Measurements from ENCODE around the gene PYGO1. TPM values are rescaled to one million over a fixed set of nuclear protein-coding genes. Genes with fewer than 3 reads are reported as not detected.

PYGO1 gene
- polyA plus RNA-seq, 4 donors, result under 0.01 to 2.8 (median 0.49) TPM; not detected in 1

DNA sequence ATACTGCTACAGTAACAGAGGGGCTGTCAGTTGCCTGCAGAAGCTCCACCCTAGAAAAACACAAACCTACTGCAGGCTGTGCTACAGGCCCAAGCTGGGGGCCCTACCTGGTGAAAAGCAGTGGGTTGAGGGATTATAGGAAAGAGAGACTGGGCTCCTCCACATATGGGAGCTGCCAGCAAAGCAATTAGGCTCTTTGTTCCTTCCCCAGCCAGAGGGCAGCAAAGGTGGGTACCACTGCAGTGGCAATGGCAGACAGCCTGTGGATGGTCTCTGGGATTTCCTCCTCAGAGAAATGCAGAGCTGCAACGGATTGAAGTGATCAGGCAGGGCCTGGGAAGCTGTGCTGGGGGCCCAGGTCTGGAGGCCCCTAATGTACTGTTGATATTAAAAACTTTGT lies 61.0 kb downstream of the PYGO1 start:
- no peak overlapping the region for H3K27ac ChIP-seq (ENCODE audit: low read depth in 1 of 3, low read length in 2 of 3)
- H3K27me3 ChIP-seq (ENCODE audit: control insufficient read depth in 3 of 3, insufficient read depth in 3 of 3, low read length in 3 of 3), result peaks cover 0 to 2% (median 0%) of the 10 kb centered on the region in 3 donors
- no peak for FAIRE-seq
- DNase-seq, result no peak
- no peak overlapping the region for H3K4me3 ChIP-seq (ENCODE audit: low read depth in 1 of 3, low read length in 3 of 3)
- H3K9me3 ChIP-seq (ENCODE audit: control insufficient read depth in 2 of 2, insufficient read depth in 1 of 2, low read depth in 1 of 2, low read length in 1 of 2), result peaks cover 0 to 3% of the 10 kb centered on the region in 2 donors
- no peaks in the 10 kb centered on the region for H3K36me3 ChIP-seq (ENCODE audit: control insufficient read depth in 3 of 3, insufficient read depth in 2 of 3, low read depth in 1 of 3, low read length in 3 of 3)
- no peaks in the 10 kb centered on the region for H3K4me1 ChIP-seq (ENCODE audit: control insufficient read depth in 3 of 3, insufficient read depth in 2 of 3, low read depth in 1 of 3, low read length in 2 of 3)
- WGBS, 3 donors, result 64 to 77% (median 68%) methylated on average over 1 of the region's 1 CpG

DNA sequence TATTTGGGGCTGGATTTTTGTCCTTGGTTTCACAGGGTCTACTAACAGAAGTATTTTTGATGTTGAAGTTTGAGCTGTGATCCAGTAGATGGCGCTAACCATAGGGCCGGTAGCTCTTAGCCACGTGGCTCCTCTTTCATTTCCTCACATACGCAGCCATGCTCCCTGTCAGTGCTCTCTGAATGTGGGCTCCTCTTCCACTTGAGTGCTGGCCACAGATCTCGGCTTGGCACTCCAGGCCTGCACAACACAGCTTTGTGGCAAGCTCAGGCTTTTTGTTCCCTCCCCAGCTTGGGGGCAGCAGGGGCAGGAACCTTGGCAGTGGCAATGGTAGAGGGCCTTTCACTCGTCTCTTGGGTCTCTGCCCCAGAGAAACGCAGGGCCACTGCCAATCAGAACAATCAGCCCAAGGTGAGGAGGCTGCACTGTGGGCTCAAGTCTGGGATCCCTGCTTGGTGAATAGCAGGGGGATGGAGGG lies 61.5 kb downstream of the PYGO1 start:
- no peak for FAIRE-seq
- Histone ChIP-seq H3K36me3 (ENCODE audit: control insufficient read depth in 3 of 3, insufficient read depth in 2 of 3, low read depth in 1 of 3, low read length in 3 of 3) (no peaks in the 10 kb centered on the region), H3K27ac (ENCODE audit: low read depth in 1 of 3, low read length in 2 of 3) (no peak overlapping the region), H3K9me3 (ENCODE audit: control insufficient read depth in 2 of 2, insufficient read depth in 1 of 2, low read depth in 1 of 2, low read length in 1 of 2) (peaks cover 0 to 3% of the 10 kb centered on the region in 2 donors), H3K4me1 (ENCODE audit: control insufficient read depth in 3 of 3, insufficient read depth in 2 of 3, low read depth in 1 of 3, low read length in 2 of 3) (no peaks in the 10 kb centered on the region), H3K4me3 (ENCODE audit: low read depth in 1 of 3, low read length in 3 of 3) (no peak overlapping the region), H3K27me3 (ENCODE audit: control insufficient read depth in 3 of 3, insufficient read depth in 3 of 3, low read length in 3 of 3) (peaks cover 0 to 2% (median 0%) of the 10 kb centered on the region in 3 donors)
- peak; percentile 25 to 48 for DNase-seq
- WGBS, 3 donors, result 37 to 39% (median 37%) methylated on average over 7 of the region's 7 CpGs

DNA sequence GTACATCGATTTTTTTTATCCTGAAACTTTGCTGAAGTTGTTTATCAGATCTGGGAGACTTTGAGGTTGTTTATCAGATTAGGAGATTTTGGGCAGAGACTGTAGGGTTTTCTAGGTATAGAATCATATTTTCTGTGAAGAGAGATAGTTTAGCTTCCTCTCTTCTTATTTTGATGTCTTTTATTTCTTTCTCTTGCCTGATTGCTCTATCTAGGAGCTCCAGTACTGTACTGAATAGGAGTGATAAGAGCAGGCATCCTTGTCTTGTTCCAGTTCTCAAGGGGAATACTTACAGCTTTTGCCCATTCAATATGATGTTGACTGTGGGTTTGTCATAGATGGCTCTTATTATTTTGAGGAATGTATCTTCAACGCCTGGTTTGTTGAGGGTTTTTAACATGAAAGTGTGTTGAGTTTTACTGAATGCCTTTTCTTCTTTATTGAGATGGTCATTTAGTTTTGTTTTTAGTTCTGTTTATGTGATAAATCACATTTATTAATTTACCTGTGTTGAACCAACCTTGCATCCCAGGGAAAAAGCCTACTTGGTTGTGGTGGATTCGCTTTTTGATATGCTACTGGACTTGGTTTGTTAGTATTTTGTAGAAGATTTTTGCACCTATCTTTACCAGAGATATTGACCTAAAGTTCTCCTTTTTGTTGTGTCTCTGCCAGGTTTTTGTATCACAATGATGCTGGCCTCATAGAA lies 65.2 kb downstream of the PYGO1 start:
- Histone ChIP-seq H3K4me1 (ENCODE audit: control insufficient read depth in 3 of 3, insufficient read depth in 2 of 3, low read depth in 1 of 3, low read length in 2 of 3) (no peaks in the 10 kb centered on the region), H3K9me3 (ENCODE audit: control insufficient read depth in 2 of 2, insufficient read depth in 1 of 2, low read depth in 1 of 2, low read length in 1 of 2) (peaks cover 0 to 3% of the 10 kb centered on the region in 2 donors), H3K27me3 (ENCODE audit: control insufficient read depth in 3 of 3, insufficient read depth in 3 of 3, low read length in 3 of 3) (peaks cover 0 to 2% (median 0%) of the 10 kb centered on the region in 3 donors), H3K27ac (ENCODE audit: low read depth in 1 of 3, low read length in 2 of 3) (no peak overlapping the region), H3K4me3 (ENCODE audit: low read depth in 1 of 3, low read length in 3 of 3) (no peak overlapping the region), H3K36me3 (ENCODE audit: control insufficient read depth in 3 of 3, insufficient read depth in 2 of 3, low read depth in 1 of 3, low read length in 3 of 3) (no peaks in the 10 kb centered on the region)
- DNase-seq (no peak), FAIRE-seq (no peak)
- 77 to 92% (median 88%) methylated on average over 3 of the region's 3 CpGs for WGBS, 3 donors

DNA sequence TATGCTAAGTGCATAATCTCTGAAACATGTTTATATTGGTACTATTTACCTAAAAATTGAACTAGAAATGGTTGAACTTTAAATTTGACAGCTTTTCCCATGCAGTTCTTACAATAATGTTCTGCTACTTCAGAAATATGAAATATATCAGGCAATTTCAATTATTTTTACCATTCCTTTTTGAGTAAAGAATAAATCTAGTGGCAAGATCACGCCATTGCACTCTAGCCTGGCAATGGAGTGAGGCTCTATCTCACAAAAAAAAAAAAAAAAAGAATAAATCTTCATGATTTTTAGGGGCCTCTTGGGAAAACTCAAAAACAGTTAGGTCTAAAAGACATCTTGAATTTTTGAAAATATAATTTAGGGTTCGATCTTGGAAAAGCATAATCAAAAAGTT lies 69.5 kb downstream of the PYGO1 start:
- DNase-seq, result no peak
- H3K9me3 ChIP-seq (ENCODE audit: control insufficient read depth in 2 of 2, insufficient read depth in 1 of 2, low read depth in 1 of 2, low read length in 1 of 2), result no peaks in the 10 kb centered on the region
- no peaks in the 10 kb centered on the region for H3K4me1 ChIP-seq (ENCODE audit: control insufficient read depth in 3 of 3, insufficient read depth in 2 of 3, low read depth in 1 of 3, low read length in 2 of 3)
- H3K27ac ChIP-seq (ENCODE audit: low read depth in 1 of 3, low read length in 2 of 3), result no peak overlapping the region
- no peaks in the 10 kb centered on the region for H3K36me3 ChIP-seq (ENCODE audit: control insufficient read depth in 3 of 3, insufficient read depth in 2 of 3, low read depth in 1 of 3, low read length in 3 of 3)
- WGBS, 3 donors, result 76 to 79% (median 78%) methylated on average over 2 of the region's 2 CpGs
- H3K4me3 ChIP-seq (ENCODE audit: low read depth in 1 of 3, low read length in 3 of 3), result no peak overlapping the region
- no peaks in the 10 kb centered on the region for H3K27me3 ChIP-seq (ENCODE audit: control insufficient read depth in 3 of 3, insufficient read depth in 3 of 3, low read length in 3 of 3)
- no peak for FAIRE-seq

DNA sequence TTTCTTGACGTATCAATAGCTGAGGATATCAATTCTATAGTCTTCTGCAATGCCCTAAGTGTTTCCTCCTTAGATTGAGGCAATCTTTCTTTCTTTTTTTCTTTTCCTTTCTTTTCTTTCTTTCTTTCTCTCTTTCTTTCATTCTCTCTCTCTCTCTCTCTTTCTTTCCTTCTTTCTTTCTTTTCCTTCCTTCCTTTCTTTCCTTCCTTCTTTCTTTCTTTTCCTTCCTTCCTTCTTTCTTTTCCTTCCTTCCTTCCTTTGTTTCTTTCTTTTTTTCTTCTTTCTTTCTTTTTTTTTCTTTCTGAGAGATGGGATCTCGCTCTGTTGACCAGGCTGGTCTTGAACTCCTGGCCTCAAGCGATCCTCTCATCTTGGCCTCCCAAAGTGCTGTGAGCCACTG lies 70.1 kb downstream of the PYGO1 start:
- FAIRE-seq, result no peak
- WGBS, 3 donors, result 83 to 97% (median 92%) methylated on average over 3 of the region's 3 CpGs

DNA sequence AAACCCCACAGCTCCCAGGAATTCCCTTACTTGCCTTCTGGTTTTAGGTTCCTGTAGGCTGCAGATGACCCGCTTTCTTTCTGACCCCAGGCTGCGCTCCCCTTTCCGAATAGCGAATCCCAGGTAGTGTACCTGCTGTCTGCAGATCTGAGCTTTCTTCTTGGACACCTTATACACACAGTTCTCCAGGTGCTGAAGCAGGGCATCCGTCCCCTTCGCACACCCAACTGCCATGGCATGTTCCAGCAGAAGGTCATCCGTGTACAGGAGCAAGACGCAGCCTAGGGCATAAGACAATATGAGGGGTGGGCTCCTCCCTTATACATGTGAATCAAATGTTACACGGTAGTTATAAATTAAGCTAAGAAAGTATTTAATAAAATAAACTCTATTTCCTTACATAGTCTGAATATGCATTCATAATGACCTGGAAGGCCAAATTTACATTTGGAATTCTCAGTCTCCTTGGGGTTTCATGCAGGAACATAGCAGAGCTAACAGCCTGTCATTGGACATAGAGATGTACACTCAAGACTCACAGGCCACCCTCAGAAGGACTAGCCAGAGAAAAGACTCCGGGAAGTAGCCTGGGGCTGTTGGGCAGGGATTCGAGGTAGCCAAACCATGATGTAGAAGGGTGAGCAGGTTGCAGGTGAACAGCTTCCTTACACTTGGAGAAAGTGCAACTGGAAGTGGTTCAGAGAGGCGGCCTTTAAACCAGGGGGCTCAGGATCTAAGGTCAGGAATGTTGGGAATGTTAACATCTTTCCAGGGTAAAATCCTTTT lies 72.0 kb downstream of the PYGO1 start:
- 90 to 91% (median 90%) methylated on average over 12 of the region's 12 CpGs for WGBS, 3 donors
- H3K27me3 ChIP-seq (ENCODE audit: control insufficient read depth in 3 of 3, insufficient read depth in 3 of 3, low read length in 3 of 3), result no peaks in the 10 kb centered on the region
- no peak overlapping the region for H3K4me3 ChIP-seq (ENCODE audit: low read depth in 1 of 3, low read length in 3 of 3)
- DNase-seq, result no peak
- no peak for FAIRE-seq
- no peak overlapping the region for H3K27ac ChIP-seq (ENCODE audit: low read depth in 1 of 3, low read length in 2 of 3)
- H3K9me3 ChIP-seq (ENCODE audit: control insufficient read depth in 2 of 2, insufficient read depth in 1 of 2, low read depth in 1 of 2, low read length in 1 of 2), result no peaks in the 10 kb centered on the region
- H3K4me1 ChIP-seq (ENCODE audit: control insufficient read depth in 3 of 3, insufficient read depth in 2 of 3, low read depth in 1 of 3, low read length in 2 of 3), result no peaks in the 10 kb centered on the region
- no peaks in the 10 kb centered on the region for H3K36me3 ChIP-seq (ENCODE audit: control insufficient read depth in 3 of 3, insufficient read depth in 2 of 3, low read depth in 1 of 3, low read length in 3 of 3)

More for the DNA sequence above, 70.1 kb downstream of the PYGO1 start:
- Histone ChIP-seq H3K36me3 (ENCODE audit: control insufficient read depth in 3 of 3, insufficient read depth in 2 of 3, low read depth in 1 of 3, low read length in 3 of 3) (no peaks in the 10 kb centered on the region), H3K27me3 (ENCODE audit: control insufficient read depth in 3 of 3, insufficient read depth in 3 of 3, low read length in 3 of 3) (no peaks in the 10 kb centered on the region), H3K9me3 (ENCODE audit: control insufficient read depth in 2 of 2, insufficient read depth in 1 of 2, low read depth in 1 of 2, low read length in 1 of 2) (no peaks in the 10 kb centered on the region), H3K27ac (ENCODE audit: low read depth in 1 of 3, low read length in 2 of 3) (no peak overlapping the region), H3K4me1 (ENCODE audit: control insufficient read depth in 3 of 3, insufficient read depth in 2 of 3, low read depth in 1 of 3, low read length in 2 of 3) (no peaks in the 10 kb centered on the region), H3K4me3 (ENCODE audit: low read depth in 1 of 3, low read length in 3 of 3) (no peak overlapping the region)
- DNase-seq, result no peak

DNA sequence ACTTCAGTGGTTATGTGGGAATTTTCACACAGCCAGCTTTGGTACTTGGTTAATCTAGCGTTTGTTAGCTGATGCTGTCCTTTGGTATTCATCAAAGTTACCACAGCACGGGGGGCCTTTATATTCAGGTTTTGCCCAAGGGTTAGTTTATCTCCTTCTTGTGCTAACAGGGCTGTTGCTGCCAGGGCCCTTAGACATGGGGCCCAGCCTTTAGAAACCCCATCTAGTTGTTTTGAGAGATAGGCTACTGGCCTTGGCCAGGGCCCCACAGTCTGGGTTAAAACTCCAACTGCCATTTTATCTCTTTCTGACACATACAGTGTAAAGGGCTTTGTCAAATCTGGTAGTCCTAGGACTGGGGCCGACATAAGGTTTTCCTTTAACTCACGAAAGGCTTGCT lies 72.7 kb downstream of the PYGO1 start:
- DNase-seq, result no peak
- Histone ChIP-seq H3K9me3 (ENCODE audit: control insufficient read depth in 2 of 2, insufficient read depth in 1 of 2, low read depth in 1 of 2, low read length in 1 of 2) (no peaks in the 10 kb centered on the region), H3K4me3 (ENCODE audit: low read depth in 1 of 3, low read length in 3 of 3) (no peak overlapping the region), H3K27ac (ENCODE audit: low read depth in 1 of 3, low read length in 2 of 3) (no peak overlapping the region), H3K27me3 (ENCODE audit: control insufficient read depth in 3 of 3, insufficient read depth in 3 of 3, low read length in 3 of 3) (no peaks in the 10 kb centered on the region), H3K36me3 (ENCODE audit: control insufficient read depth in 3 of 3, insufficient read depth in 2 of 3, low read depth in 1 of 3, low read length in 3 of 3) (no peaks in the 10 kb centered on the region), H3K4me1 (ENCODE audit: control insufficient read depth in 3 of 3, insufficient read depth in 2 of 3, low read depth in 1 of 3, low read length in 2 of 3) (no peaks in the 10 kb centered on the region)
- no peak for FAIRE-seq
- 78 to 90% (median 88%) methylated on average over 4 of the region's 4 CpGs for WGBS, 3 donors

DNA sequence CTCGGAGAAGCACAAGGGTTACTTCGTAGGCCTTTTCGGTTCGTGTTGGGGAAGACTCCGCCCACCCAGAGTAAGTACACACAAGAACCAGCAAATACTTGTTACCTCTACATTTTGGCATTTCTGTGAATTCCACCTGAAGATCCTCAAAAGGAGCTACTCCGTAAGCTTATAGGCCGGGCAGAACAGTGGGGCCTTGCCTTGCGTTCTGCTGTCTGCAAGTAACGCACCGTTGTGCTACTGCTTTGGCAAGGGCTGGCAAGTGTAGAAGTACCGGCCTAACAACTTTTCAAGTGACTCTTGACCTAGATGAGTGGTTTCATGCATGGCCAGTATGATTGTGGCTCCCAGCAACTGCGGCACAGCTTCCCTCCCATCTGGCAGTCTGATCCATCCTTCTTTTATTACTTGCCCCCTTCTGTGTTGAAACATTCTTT lies 73.7 kb downstream of the PYGO1 start:
- H3K4me1 ChIP-seq (ENCODE audit: control insufficient read depth in 3 of 3, insufficient read depth in 2 of 3, low read depth in 1 of 3, low read length in 2 of 3), result no peaks in the 10 kb centered on the region
- no peaks in the 10 kb centered on the region for H3K36me3 ChIP-seq (ENCODE audit: control insufficient read depth in 3 of 3, insufficient read depth in 2 of 3, low read depth in 1 of 3, low read length in 3 of 3)
- DNase-seq (no peak), FAIRE-seq (no peak)
- H3K27ac ChIP-seq (ENCODE audit: low read depth in 1 of 3, low read length in 2 of 3), result no peak overlapping the region
- H3K27me3 ChIP-seq (ENCODE audit: control insufficient read depth in 3 of 3, insufficient read depth in 3 of 3, low read length in 3 of 3), result no peaks in the 10 kb centered on the region
- WGBS, 3 donors, result 91 to 95% (median 92%) methylated on average over 12 of the region's 12 CpGs
- H3K4me3 ChIP-seq (ENCODE audit: low read depth in 1 of 3, low read length in 3 of 3), result no peak overlapping the region
- no peaks in the 10 kb centered on the region for H3K9me3 ChIP-seq (ENCODE audit: control insufficient read depth in 2 of 2, insufficient read depth in 1 of 2, low read depth in 1 of 2, low read length in 1 of 2)

Data from small intestine (tissue), 7 donors.